HepG2 (cell line): ENCODE measurements around the gene DPY19L3. TPM values are rescaled to one million over a fixed set of nuclear protein-coding genes. Genes with fewer than 3 reads are reported as not detected.

Experiments
- BCL6 ChIP-seq: IDR thresholded peaks from 2 replicates; pipeline ENCODE4 v1.6.1; 2016; ENCODE audit warnings: missing genetic modification reagents, missing compliant biosample characterization
- CEBPB ChIP-seq: IDR thresholded peaks from 2 replicates; pipeline ENCODE4 v1.6.1; 2011; ENCODE audit warnings: low read depth, low read length, improper control_type of control experiment, borderline replicate concordance
- ELF3 ChIP-seq: IDR thresholded peaks from 2 replicates; pipeline ENCODE4 v1.6.1; 2016; ENCODE audit warnings: missing genetic modification reagents, missing compliant biosample characterization
- FOXK2 ChIP-seq: fragments of 450-650 bp; IDR thresholded peaks from 2 replicates; pipeline ENCODE4 v1.6.1; 2016
- KAT8 ChIP-seq: IDR thresholded peaks from 2 replicates; pipeline ENCODE4 v1.6.1; 2016; ENCODE audit warnings: missing genetic modification reagents, missing compliant biosample characterization
- KDM1A ChIP-seq: IDR thresholded peaks from 2 replicates; pipeline ENCODE4 v1.6.1; 2016; ENCODE audit warnings: missing compliant biosample characterization
- KMT2B ChIP-seq: IDR thresholded peaks from 2 replicates; pipeline ENCODE4 v1.6.1; 2016; ENCODE audit warnings: missing genetic modification reagents, missing compliant biosample characterization
- NR2C2 ChIP-seq: sonication (generic); formaldehyde crosslinking; IDR thresholded peaks from 2 replicates; pipeline ENCODE4 v1.4.0; 2020; ENCODE audit warnings: missing genetic modification reagents, mild to moderate bottlenecking, moderate library complexity, borderline replicate concordance
- PAX8 ChIP-seq: sonication (generic); formaldehyde crosslinking; IDR thresholded peaks from 2 replicates; pipeline ENCODE4 v1.8.0; 2022; ENCODE audit warnings: mild to moderate bottlenecking, missing genetic modification reagents, borderline replicate concordance
- SIN3B ChIP-seq: fragments of 150-350 bp; IDR thresholded peaks from 2 replicates; pipeline ENCODE4 v1.6.1; 2014; ENCODE audit warnings: low read length
- SSRP1 ChIP-seq: IDR thresholded peaks from 2 replicates; pipeline ENCODE4 v1.6.1; 2016; ENCODE audit warnings: control low read depth
- ZFP41 ChIP-seq: sonication (generic); formaldehyde crosslinking; IDR thresholded peaks from 2 replicates; pipeline ENCODE4 v1.4.0; 2020; ENCODE audit warnings: mild to moderate bottlenecking, missing genetic modification reagents, borderline replicate concordance
- ZFP90 ChIP-seq: sonication (generic); formaldehyde crosslinking; IDR thresholded peaks from 2 replicates; pipeline ENCODE4 v1.8.0; 2022; ENCODE audit warnings: missing genetic modification reagents, mild to moderate bottlenecking, inconsistent platforms, borderline replicate concordance
- ZNF44 ChIP-seq: sonication (generic); formaldehyde crosslinking; IDR thresholded peaks from 2 replicates; pipeline ENCODE4 v1.5.1; 2020; ENCODE audit warnings: mild to moderate bottlenecking, missing genetic modification reagents
- ZNF572 ChIP-seq: sonication (generic); formaldehyde crosslinking; IDR thresholded peaks from 2 replicates; pipeline ENCODE4 v1.5.1; 2020; ENCODE audit warnings: mild to moderate bottlenecking, missing genetic modification reagents
- ZNF615 ChIP-seq: sonication (generic); formaldehyde crosslinking; IDR thresholded peaks from 2 replicates; pipeline ENCODE4 v1.5.0; 2020; ENCODE audit warnings: mild to moderate bottlenecking, missing genetic modification reagents, borderline replicate concordance
- polyA plus RNA-seq, 8 experiments: library from polyadenylated mRNA; depleted of rRNA in 3 of 8; stranded (reverse) in 7 of 8; unstranded in 1 of 8; fragments of >200 nt; fragmentation: Illumina TruSeq in 4 of 8; extraction: Trizol in 4 of 8; gene quantifications; 2 replicates each; pipeline versions ENCODE4 v1.2.1 to v1.2.3, GENCODE V29; 2011 to 2016; ENCODE audit warnings: low read depth in 4 of 8, missing spikeins in 1 of 8, mixed read lengths in 1 of 8; ENCODE audit not compliant: insufficient read depth in 1 of 8
- total RNA-seq, 5 experiments: library from RNA; depleted of rRNA; stranded (reverse); fragments of >200 nt; fragmentation: Illumina TruSeq; extraction: Trizol; gene quantifications; 2 replicates each; pipeline ENCODE4 v1.2.3, GENCODE V29; 2016; ENCODE audit warnings: low read depth in 1 of 5
- TF ChIP-seq, protein P1 (sequence below): sonication (generic); formaldehyde crosslinking; IDR thresholded peaks from 2 replicates; pipeline ENCODE4 v1.4.0; 2020; ENCODE audit warnings: missing genetic modification reagents, borderline replicate concordance
- TF ChIP-seq, protein P2 (sequence below): sonication (generic); formaldehyde crosslinking; IDR thresholded peaks from 2 replicates; pipeline ENCODE4 v1.8.0; 2022; ENCODE audit warnings: missing genetic modification reagents, mild to moderate bottlenecking, borderline replicate concordance
- TF ChIP-seq, protein P3 (sequence below): IDR thresholded peaks from 2 replicates; pipeline ENCODE4 v1.6.1; 2016; ENCODE audit warnings: missing compliant biosample characterization, missing genetic modification reagents, borderline replicate concordance
- TF ChIP-seq, protein P4 (sequence below): sonication (generic); formaldehyde crosslinking; IDR thresholded peaks from 2 replicates; pipeline ENCODE4 v1.4.0; 2020; ENCODE audit warnings: missing genetic modification reagents

Gene DPY19L3
- total and polyA plus RNA-seq, 2 of the 13 experiments (the other 11 are each of a cell fraction or from before 2014, with no cell fraction given) = 21.6 to 25.2 TPM

DNA sequence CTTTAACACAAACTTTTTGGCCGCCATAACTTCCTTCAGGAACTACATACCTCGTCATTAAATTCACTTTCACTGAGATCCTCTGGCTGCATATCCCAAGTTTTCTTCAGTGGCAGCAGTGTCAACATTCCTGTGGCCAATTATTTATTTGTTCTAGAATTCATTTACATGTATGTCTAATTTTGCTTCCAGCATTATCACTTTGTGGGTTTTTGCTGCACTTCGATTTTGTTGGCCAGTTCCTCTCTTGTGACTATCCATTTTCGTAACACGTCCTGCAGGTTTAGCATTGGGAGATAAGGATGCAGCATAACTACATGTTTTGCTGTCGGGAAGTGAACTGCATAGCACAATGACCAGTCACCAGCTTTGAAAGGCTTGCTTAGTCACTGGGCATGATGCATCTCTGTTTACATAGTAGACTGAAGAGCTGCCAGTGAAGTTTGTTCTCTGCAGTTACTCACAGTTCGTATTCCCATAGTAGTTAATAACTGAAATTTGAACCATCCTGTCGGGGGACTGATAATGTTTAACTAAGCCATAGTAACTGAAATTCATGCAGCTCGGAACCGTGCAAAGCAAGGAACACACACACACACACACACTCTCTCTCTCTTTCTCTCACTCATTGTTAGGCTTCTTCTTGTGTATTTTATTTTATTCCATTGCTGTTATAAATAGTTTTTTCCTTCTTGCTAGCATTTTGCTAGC lies 31.8 kb upstream of the DPY19L3 start (continued):
- TF ChIP-seq, protein P1, sequence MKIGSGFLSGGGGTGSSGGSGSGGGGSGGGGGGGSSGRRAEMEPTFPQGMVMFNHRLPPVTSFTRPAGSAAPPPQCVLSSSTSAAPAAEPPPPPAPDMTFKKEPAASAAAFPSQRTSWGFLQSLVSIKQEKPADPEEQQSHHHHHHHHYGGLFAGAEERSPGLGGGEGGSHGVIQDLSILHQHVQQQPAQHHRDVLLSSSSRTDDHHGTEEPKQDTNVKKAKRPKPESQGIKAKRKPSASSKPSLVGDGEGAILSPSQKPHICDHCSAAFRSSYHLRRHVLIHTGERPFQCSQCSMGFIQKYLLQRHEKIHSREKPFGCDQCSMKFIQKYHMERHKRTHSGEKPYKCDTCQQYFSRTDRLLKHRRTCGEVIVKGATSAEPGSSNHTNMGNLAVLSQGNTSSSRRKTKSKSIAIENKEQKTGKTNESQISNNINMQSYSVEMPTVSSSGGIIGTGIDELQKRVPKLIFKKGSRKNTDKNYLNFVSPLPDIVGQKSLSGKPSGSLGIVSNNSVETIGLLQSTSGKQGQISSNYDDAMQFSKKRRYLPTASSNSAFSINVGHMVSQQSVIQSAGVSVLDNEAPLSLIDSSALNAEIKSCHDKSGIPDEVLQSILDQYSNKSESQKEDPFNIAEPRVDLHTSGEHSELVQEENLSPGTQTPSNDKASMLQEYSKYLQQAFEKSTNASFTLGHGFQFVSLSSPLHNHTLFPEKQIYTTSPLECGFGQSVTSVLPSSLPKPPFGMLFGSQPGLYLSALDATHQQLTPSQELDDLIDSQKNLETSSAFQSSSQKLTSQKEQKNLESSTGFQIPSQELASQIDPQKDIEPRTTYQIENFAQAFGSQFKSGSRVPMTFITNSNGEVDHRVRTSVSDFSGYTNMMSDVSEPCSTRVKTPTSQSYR (CRISPR knock-in tag) = peak; percentile 35; the same call in 1 of the 2 replicates
- TF ChIP-seq CEBPB = peak; percentile 60; the same call in 1 of the 2 replicates
- TF ChIP-seq, protein P2, sequence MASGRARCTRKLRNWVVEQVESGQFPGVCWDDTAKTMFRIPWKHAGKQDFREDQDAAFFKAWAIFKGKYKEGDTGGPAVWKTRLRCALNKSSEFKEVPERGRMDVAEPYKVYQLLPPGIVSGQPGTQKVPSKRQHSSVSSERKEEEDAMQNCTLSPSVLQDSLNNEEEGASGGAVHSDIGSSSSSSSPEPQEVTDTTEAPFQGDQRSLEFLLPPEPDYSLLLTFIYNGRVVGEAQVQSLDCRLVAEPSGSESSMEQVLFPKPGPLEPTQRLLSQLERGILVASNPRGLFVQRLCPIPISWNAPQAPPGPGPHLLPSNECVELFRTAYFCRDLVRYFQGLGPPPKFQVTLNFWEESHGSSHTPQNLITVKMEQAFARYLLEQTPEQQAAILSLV (CRISPR knock-in tag) = no peak
- TF ChIP-seq FOXK2 = peak; percentile 83
- TF ChIP-seq NR2C2 (CRISPR knock-in tag) = peak; percentile 28; the same call in 1 of the 2 replicates
- TF ChIP-seq KDM1A (CRISPR knock-in tag) = peak; percentile 48
- no peak for TF ChIP-seq ZNF572 (CRISPR knock-in tag)
- TF ChIP-seq KMT2B = peak; percentile 65; the same call in 1 of the 2 replicates
- peak; percentile 86 for TF ChIP-seq ELF3 (CRISPR knock-in tag)
- TF ChIP-seq PAX8 (CRISPR knock-in tag) = no peak
- TF ChIP-seq, protein P3, sequence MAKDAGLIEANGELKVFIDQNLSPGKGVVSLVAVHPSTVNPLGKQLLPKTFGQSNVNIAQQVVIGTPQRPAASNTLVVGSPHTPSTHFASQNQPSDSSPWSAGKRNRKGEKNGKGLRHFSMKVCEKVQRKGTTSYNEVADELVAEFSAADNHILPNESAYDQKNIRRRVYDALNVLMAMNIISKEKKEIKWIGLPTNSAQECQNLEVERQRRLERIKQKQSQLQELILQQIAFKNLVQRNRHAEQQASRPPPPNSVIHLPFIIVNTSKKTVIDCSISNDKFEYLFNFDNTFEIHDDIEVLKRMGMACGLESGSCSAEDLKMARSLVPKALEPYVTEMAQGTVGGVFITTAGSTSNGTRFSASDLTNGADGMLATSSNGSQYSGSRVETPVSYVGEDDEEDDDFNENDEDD = no peak
- peak; percentile 78 for TF ChIP-seq KAT8
- TF ChIP-seq, protein P4, sequence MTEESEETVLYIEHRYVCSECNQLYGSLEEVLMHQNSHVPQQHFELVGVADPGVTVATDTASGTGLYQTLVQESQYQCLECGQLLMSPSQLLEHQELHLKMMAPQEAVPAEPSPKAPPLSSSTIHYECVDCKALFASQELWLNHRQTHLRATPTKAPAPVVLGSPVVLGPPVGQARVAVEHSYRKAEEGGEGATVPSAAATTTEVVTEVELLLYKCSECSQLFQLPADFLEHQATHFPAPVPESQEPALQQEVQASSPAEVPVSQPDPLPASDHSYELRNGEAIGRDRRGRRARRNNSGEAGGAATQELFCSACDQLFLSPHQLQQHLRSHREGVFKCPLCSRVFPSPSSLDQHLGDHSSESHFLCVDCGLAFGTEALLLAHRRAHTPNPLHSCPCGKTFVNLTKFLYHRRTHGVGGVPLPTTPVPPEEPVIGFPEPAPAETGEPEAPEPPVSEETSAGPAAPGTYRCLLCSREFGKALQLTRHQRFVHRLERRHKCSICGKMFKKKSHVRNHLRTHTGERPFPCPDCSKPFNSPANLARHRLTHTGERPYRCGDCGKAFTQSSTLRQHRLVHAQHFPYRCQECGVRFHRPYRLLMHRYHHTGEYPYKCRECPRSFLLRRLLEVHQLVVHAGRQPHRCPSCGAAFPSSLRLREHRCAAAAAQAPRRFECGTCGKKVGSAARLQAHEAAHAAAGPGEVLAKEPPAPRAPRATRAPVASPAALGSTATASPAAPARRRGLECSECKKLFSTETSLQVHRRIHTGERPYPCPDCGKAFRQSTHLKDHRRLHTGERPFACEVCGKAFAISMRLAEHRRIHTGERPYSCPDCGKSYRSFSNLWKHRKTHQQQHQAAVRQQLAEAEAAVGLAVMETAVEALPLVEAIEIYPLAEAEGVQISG (CRISPR knock-in tag) = peak; percentile 47; the same call in 1 of the 2 replicates
- peak; percentile 90 for TF ChIP-seq BCL6
- no peak for TF ChIP-seq ZNF615 (CRISPR knock-in tag)
- TF ChIP-seq ZNF44 (CRISPR knock-in tag) = no peak
- TF ChIP-seq ZFP41 (CRISPR knock-in tag) = no peak
- TF ChIP-seq SSRP1 (CRISPR knock-in tag) = no peak; the same call in 1 of the 2 replicates
- no peak for TF ChIP-seq SIN3B
- 0 out of 2 replicates have a peak, but pooled peaks have one; percentile 46 for TF ChIP-seq ZFP90 (CRISPR knock-in tag)
